Keratinocyte (primary cell): ENCODE results near the gene R3HDM2. TPM values are rescaled to one million over a fixed set of nuclear protein-coding genes. Genes with fewer than 3 reads are reported as not detected.
A peak's percentile ranks its signal among the peaks of the same experiment; 100 is the strongest.

Experiments
- DNase-seq: peaks from one replicate; pipeline ENCODE4 v3.0.0-alpha.2; 2011; ENCODE audit warnings: low read depth, missing footprints, low spot score
- FAIRE-seq: peaks from 2 replicates; lab custom pipeline; 2011; peaks lifted over from hg19 to GRCh38; lab: Jason Lieb, UNC
- H2AFZ ChIP-seq: 2 replicates; pipeline ENCODE4 v1.6.0; 2012; ENCODE audit warnings: low read length, control low read depth, inconsistent platforms; ENCODE audit not compliant: control insufficient read depth
- H3K27ac ChIP-seq: 2 replicates; pipeline ENCODE4 v1.5.1; 2011; ENCODE audit warnings: low read length; ENCODE audit not compliant: control insufficient read depth, insufficient read depth
- H3K27me3 ChIP-seq: 3 replicates; pipeline ENCODE4 v1.6.0; 2011; ENCODE audit warnings: low read length; ENCODE audit not compliant: control insufficient read depth, insufficient read depth; ENCODE audit errors: extremely low read depth
- H3K36me3 ChIP-seq, 2 experiments: 2 replicates in 1 of 2; 3 replicates in 1 of 2; pipeline ENCODE4 v1.5.1; 2011; ENCODE audit warnings: low read length in 2 of 2, mild to moderate bottlenecking in 1 of 2; ENCODE audit not compliant: control insufficient read depth in 2 of 2, insufficient read depth in 2 of 2; ENCODE audit errors: extremely low read depth in 1 of 2
- H3K4me1 ChIP-seq: 3 replicates; pipeline ENCODE4 v1.5.1; 2011; ENCODE audit warnings: low read length; ENCODE audit not compliant: control insufficient read depth, insufficient read depth; ENCODE audit errors: extremely low read depth
- H3K4me2 ChIP-seq: 3 replicates; pipeline ENCODE4 v1.6.0; 2011; ENCODE audit warnings: low read depth, low read length; ENCODE audit not compliant: control insufficient read depth, insufficient read depth; ENCODE audit errors: extremely low read depth
- H3K4me3 ChIP-seq, 3 experiments: fragments of 200-600 bp in 1 of 3; sonication (generic) in 1 of 3; 2 replicates in 2 of 3; 3 replicates in 1 of 3; pipeline ENCODE4 v1.5.1; 2011 to 2016; ENCODE audit warnings: low read length in 3 of 3, mild to moderate bottlenecking in 3 of 3, control low read depth in 2 of 3, inconsistent platforms in 1 of 3, low read depth in 1 of 3, mixed read lengths in 1 of 3, mixed run types in 1 of 3, moderate library complexity in 1 of 3; ENCODE audit not compliant: control insufficient read depth in 2 of 3, insufficient read depth in 2 of 3; ENCODE audit errors: extremely low read depth in 1 of 3
- H3K79me2 ChIP-seq: 2 replicates; pipeline ENCODE4 v1.6.0; 2012; ENCODE audit warnings: low read length; ENCODE audit not compliant: control insufficient read depth, insufficient read depth
- H3K9ac ChIP-seq: 3 replicates; pipeline ENCODE4 v1.6.0; 2011; ENCODE audit warnings: low read length; ENCODE audit not compliant: control insufficient read depth, insufficient read depth; ENCODE audit errors: extremely low read depth
- H3K9me1 ChIP-seq: 3 replicates; pipeline ENCODE4 v1.6.0; 2011; ENCODE audit warnings: low read length; ENCODE audit not compliant: control insufficient read depth, insufficient read depth; ENCODE audit errors: extremely low read depth
- H3K9me3 ChIP-seq: 2 replicates; pipeline ENCODE4 v1.5.1; 2012; ENCODE audit warnings: low read depth, low read length; ENCODE audit not compliant: control insufficient read depth
- H4K20me1 ChIP-seq: 3 replicates; pipeline ENCODE4 v1.6.0; 2011; ENCODE audit warnings: low read length; ENCODE audit not compliant: control insufficient read depth, insufficient read depth; ENCODE audit errors: extremely low read depth
- EZH2 ChIP-seq: IDR thresholded peaks from one replicate; pipeline ENCODE4 v1.6.1; 2012; ENCODE audit warnings: inconsistent platforms, mild to moderate bottlenecking, low read length, moderate library complexity
- dilution Hi-C: fragments of 300-500 bp; cut with MboI; formaldehyde crosslinking; loops from one replicate; pipeline ENCODE4 v1.7.0; 2020; ENCODE audit warnings: low sequenced_read_pairs; ENCODE audit not compliant: extremely low pct_ligation_motif_present
- polyA plus RNA-seq, 5 experiments: library from polyadenylated mRNA; depleted of rRNA in 3 of 5; stranded (reverse) in 3 of 5; stranded (forward) in 1 of 5; unstranded in 1 of 5; fragments of >200 nt; gene quantifications; 1 replicate in 1 of 5; 2 replicates in 3 of 5; 3 replicates in 1 of 5; pipeline versions ENCODE4 v1.2.1 to v1.2.3, GENCODE V29; 2011 to 2012; ENCODE audit warnings: missing spikeins in 2 of 5, low read depth in 1 of 5, low replicate concordance in 1 of 5
- TF ChIP-seq, protein P1 (sequence below), 3 experiments: IDR thresholded peaks in 1 of 3; conservative IDR thresholded peaks in 1 of 3; optimal IDR thresholded peaks in 1 of 3; 2 replicates in 2 of 3; 3 replicates in 1 of 3; pipeline versions ENCODE3 to v1.5.1; 2011; ENCODE audit warnings: low read length in 3 of 3, mild to moderate bottlenecking in 3 of 3, moderate library complexity in 2 of 3, control low read depth in 1 of 3, inconsistent platforms in 1 of 3; ENCODE audit not compliant: insufficient read depth in 2 of 3; ENCODE audit errors: extremely low read depth in 1 of 3

R3HDM2 gene
- polyA plus RNA-seq, 1 donor (not counting 4 experiments of a cell fraction or from before 2014, with no cell fraction given) = 11.1 TPM

- no peaks in the 10 kb centered on the region for H3K9me3 ChIP-seq
- H3K27me3 ChIP-seq = no peaks in the 10 kb centered on the region
- H2AFZ ChIP-seq = no peak overlapping the region
- peaks cover 19% of the 10 kb centered on the region for H3K4me1 ChIP-seq
- no peaks in the 10 kb centered on the region for H3K9me1 ChIP-seq
- H4K20me1 ChIP-seq = no peaks in the 10 kb centered on the region
- no peak overlapping the region for H3K4me3 ChIP-seq
- peaks cover 3% of the 10 kb centered on the region for H3K79me2 ChIP-seq
- dilution Hi-C loops = no loop called here
- FAIRE-seq = peak; percentile 94
- peak overlapping the region; percentile 67 for H3K4me2 ChIP-seq
- no peak overlapping the region for H3K9ac ChIP-seq
- TF ChIP-seq, protein P1, sequence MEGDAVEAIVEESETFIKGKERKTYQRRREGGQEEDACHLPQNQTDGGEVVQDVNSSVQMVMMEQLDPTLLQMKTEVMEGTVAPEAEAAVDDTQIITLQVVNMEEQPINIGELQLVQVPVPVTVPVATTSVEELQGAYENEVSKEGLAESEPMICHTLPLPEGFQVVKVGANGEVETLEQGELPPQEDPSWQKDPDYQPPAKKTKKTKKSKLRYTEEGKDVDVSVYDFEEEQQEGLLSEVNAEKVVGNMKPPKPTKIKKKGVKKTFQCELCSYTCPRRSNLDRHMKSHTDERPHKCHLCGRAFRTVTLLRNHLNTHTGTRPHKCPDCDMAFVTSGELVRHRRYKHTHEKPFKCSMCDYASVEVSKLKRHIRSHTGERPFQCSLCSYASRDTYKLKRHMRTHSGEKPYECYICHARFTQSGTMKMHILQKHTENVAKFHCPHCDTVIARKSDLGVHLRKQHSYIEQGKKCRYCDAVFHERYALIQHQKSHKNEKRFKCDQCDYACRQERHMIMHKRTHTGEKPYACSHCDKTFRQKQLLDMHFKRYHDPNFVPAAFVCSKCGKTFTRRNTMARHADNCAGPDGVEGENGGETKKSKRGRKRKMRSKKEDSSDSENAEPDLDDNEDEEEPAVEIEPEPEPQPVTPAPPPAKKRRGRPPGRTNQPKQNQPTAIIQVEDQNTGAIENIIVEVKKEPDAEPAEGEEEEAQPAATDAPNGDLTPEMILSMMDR (optimal IDR thresholded peaks at IDR 0.05 in 1 of 3, IDR thresholded peaks at IDR 0.05 in 1 of 3, conservative IDR thresholded peaks at IDR 0.05 in 1 of 3; ENCODE audit: extremely low read depth in 1 of 3, insufficient read depth in 2 of 3, low read length in 3 of 3) = no peak
- no peak for TF ChIP-seq EZH2
- peak; percentile 50 for DNase-seq
- H3K27ac ChIP-seq = peak overlapping the region; percentile 47
- H3K36me3 ChIP-seq = peaks cover 4 to 5% of the 10 kb centered on the region in 2 experiments
These were observed 41.8 kb downstream of the R3HDM2 start for GRCh38 chr12:57389033-57389432.

- dilution Hi-C loops = no loop called here
- peak overlapping the region; percentile 47 for H3K27ac ChIP-seq
These were observed 42.4 kb downstream of the R3HDM2 start for GRCh38 chr12:57388425-57388824.

More at GRCh38 chr12:57388425-57388824, 42.4 kb downstream of the R3HDM2 start:
- TF ChIP-seq EZH2 = no peak
- TF ChIP-seq, protein P1 (optimal IDR thresholded peaks at IDR 0.05 in 1 of 3, IDR thresholded peaks at IDR 0.05 in 1 of 3, conservative IDR thresholded peaks at IDR 0.05 in 1 of 3; ENCODE audit: extremely low read depth in 1 of 3, insufficient read depth in 2 of 3, low read length in 3 of 3) = no peak
- no peaks in the 10 kb centered on the region for H3K9me1 ChIP-seq
- DNase-seq (no peak), FAIRE-seq (no peak)
- H3K4me1 ChIP-seq = peaks cover 19% of the 10 kb centered on the region
- H3K4me3 ChIP-seq = no peak overlapping the region
- peak overlapping the region; percentile 67 for H3K4me2 ChIP-seq
- H3K79me2 ChIP-seq = peaks cover 3% of the 10 kb centered on the region
- no peaks in the 10 kb centered on the region for H3K9me3 ChIP-seq
- peaks cover 4 to 5% of the 10 kb centered on the region in 2 experiments for H3K36me3 ChIP-seq
- H2AFZ ChIP-seq = no peak overlapping the region
- H4K20me1 ChIP-seq = no peaks in the 10 kb centered on the region
- no peak overlapping the region for H3K9ac ChIP-seq
- H3K27me3 ChIP-seq = no peaks in the 10 kb centered on the region
